NCI-H82 (cell line): ENCODE data around the gene STARD13.

ENCODE experiments used
- DNase-seq: peaks from one replicate; lab custom pipeline; 2025; lab: John Stamatoyannopoulos, UW

The STARD13 gene

DNA sequence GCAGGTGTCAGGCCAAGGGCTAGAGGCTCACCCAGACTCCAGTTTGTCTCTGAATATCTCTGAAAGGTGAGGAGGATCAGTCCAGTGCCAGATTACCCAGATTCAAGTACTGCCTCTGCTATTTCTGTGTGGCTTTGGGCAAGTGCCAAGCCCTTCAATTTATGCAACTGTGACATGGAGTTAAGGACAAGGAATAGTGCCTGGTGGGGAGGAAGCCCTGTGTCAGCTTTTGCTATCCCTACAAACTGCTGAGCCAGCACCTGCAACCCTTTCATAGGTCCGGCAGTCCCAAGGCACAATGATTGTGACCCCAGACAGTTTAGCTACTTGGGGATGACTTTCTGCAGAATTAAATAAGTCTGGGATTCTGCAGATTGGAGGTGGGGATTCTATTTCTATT lies 146.4 kb downstream of the STARD13 start:
- DNase-seq, result no peak

DNA sequence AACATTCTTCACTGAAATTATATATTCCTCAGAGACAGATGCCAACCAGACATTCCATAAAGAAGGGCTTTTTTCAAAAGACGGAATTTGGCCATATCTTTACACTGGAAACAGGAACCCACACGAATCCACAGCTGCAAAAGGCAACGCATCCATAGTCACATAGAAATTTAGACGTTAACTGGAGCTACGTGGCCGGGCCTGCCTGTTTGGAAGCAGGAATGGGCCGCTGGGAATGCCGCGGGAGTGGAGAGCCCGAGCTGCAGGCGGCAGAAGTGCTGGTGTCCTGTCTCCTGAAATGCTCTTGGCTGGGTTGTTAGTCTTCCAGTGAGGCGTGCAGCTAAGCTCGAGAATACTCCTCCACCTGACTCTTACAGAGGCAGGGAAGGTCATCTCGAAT lies 147.1 kb downstream of the STARD13 start:
- no peak for DNase-seq

GRCh38 chr13:33137721-33138120 lies 147.8 kb downstream of the STARD13 start:
- DNase-seq, result no peak

GRCh38 chr13:33135097-33135496 lies 150.5 kb downstream of the STARD13 start:
- DNase-seq, result no peak

GRCh38 chr13:33134213-33134612 lies 151.3 kb downstream of the STARD13 start:
- no peak for DNase-seq

DNA sequence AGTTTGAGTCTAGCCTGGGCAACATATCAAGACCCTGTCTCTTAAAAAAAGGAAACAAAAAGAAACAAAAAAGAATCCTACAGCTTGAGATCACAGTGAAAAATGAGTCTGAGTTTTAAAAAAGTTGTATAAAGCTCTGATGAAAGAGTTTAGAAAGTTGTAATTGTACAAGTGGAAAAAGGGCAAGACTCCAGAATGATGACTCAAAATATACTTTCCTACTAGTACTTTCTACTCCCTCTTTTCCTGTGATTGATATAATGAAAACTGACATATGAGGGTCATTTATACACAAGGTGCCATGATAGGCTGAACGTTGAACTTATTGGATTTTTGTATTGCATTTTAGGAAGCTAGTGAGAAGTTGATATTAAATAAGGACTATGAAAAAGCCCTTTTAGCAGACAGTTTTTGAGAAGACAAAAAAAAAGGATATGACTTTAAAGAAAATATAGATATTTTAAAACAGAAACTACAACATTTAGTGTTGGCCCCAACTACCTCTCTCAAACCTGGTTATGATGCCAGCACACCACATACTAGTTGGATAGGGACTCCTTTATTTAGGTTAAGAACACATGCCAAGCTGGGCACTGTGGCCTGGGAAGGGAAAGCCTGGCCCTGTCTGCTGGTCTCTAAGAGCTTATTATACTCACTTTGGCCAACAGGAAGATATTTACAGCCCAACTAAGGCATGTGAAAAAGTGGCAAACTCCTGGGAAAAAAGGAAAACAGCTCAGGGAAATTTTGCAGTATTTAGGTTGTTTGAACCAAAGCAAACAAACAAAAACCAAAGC lies 152.7 kb downstream of the STARD13 start:
- DNase-seq, result no peak

- DNase-seq, result no peak
Measured at GRCh38 chr13:33129886-33130285, 155.7 kb downstream of the STARD13 start.

DNA sequence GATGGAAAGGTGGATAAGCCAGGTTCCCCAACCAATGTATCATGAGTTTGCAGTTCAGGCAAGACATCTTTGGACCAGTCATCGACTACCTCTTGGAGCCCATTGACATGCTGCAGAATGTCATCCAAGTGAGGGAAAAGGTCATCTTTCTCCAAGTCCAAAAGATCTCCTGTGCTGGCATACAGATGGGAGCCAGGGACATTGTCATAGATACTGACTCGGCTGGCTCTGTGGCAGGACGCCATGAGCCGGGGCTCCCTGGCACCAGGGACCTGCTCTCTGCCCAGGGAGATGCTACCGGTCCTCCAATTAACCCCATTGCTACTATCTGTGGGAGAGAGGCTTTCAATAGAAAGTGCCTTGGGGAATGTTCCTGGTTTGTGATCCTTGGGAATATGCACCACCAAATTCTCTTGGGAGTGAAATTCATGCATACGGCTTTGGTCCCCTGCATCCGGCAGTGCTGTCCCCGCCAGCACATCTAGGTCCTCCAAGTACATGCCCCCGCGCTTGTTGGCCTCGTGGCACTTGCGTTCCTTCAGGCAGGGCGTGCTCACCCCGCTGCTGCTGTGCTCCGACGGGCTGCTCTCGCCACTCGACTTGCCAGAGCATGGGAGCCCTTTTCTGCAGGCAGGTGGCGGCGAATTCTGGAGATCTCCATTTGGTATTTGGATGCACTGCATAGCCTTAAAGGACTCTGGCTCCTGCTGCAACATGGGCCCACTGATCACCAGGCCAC lies 156.3 kb downstream of the STARD13 start:
- no peak for DNase-seq

GRCh38 chr13:33128134-33128533 lies 157.4 kb downstream of the STARD13 start:
- DNase-seq, result no peak

DNA sequence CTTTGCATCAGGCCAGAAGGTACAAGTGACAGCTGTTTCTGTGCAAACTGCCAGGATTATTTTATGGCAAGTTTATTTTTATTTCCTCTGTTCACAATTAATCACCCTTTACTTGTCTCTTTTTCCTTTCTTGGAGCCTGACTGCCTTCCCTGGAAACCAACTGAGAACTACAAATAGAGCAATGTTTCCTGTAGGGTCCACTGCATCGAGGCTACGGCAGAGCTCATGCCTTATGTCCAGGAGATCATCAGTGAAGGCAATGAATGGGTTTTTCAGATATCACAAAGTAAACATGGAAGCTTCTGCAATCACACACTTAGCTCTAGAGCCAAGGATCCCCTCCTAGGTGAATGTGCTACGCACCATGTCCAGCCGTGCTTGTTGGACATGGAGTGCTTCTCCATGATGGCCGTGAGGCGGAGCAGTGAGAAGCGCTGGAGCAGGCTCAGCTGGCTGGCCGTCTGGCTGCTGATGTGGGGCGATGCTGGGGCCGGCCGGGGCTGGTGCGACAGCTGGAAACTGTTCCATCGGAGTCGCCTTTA lies 158.5 kb downstream of the STARD13 start:
- no peak for DNase-seq

DNA sequence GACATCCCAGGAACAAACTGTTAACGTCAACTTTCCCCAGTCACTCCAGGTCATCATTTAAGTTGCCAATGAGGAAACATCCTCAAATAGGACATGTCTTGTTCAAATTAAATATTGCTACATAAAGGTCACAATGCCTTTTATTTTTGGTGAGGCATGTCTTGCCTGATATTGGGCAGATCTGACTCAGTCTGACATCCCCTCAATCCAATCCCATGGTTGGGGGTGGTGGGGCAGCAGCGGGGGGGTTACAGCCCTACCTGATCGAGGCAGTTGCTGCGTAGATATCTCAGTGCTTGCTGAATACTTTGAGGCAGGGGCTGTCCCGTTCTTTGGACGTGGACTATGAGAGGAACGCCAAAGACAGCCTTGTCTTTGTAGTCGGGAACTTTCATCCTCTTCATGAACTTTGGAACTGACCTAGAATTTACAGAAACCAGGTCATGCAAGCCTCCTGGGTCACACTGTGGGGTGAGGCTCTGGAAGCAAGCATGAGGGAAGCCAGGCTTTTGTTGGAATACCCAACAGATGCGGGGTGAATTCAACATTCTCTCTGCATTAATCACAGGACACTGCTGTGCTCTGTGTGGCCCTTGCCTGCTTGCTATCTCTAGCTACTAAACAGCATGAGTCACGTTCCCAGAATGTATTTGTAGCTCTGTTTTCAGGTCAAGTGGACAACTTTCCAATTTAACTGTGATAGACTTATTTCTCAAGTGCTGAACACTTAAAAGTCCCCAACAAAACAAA lies 159.6 kb downstream of the STARD13 start:
- DNase-seq, result no peak

DNA sequence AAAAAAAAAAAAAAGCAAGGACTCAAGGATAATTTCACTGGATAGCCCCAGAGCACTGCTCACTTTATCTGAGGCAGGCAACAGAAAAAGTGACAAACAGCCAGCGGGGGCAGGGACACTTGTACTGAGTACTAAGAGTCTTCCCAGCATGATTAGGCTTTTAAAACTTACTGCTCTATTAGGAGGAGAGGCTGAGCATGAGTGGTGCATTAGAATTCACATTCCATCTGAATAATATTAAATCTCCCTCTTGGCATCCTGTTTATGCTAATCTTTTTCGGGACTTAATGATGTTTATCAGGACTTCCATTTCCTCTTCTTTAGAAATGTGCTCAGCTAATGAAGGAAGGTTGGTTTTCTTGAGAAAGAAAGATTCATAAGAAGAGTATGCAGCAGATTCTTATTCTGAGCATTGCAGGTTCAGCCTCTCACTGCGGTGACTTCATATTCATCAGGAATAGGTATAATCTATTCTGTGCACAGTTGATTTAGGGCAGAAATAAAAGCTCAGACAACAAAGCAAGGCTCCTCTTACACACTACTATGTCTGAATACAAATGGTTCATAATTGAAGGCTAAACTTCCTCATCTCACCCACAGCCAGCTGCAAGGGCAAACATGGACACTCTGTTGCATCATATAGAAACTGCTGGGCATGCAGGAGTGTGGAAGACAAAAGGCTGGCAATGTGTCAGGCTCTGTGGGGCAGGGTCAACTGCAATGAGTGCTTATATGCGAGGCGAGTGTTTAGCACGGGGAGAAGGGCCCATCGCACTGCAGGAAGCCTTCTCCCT lies 162.3 kb downstream of the STARD13 start:
- no peak for DNase-seq

DNA sequence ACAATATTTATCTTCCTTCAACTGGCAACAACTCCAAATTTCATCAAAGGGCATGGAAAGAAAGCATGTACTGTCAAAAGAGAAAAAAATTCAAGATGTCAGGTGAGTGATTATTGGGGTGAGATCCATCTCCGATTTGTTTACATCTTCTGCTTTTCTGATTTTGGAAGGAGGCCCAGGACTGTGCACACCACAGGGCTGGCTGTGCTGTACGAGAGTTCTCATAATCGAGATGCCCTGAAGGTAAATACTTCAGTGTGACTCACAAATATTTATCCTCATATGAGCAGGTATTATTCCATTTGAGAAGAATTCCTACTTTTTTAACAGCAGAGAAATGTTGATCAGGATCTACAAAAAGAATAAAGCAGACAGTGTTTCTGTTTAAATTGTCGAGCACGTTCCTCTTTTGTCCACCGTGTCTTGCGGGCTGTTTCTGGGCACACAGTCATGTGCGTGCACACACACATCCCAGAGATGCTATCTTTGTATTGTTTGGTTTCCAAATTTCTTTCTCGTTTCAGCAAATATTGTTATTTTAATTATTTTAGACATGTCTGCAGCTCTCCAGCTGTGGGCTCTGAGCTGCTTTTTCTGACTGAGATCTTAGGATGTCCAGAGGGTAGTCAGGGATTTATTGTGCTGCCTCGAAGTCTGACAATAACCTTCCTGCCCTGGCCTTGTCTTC lies 165.6 kb downstream of the STARD13 start:
- DNase-seq, result no peak

DNA sequence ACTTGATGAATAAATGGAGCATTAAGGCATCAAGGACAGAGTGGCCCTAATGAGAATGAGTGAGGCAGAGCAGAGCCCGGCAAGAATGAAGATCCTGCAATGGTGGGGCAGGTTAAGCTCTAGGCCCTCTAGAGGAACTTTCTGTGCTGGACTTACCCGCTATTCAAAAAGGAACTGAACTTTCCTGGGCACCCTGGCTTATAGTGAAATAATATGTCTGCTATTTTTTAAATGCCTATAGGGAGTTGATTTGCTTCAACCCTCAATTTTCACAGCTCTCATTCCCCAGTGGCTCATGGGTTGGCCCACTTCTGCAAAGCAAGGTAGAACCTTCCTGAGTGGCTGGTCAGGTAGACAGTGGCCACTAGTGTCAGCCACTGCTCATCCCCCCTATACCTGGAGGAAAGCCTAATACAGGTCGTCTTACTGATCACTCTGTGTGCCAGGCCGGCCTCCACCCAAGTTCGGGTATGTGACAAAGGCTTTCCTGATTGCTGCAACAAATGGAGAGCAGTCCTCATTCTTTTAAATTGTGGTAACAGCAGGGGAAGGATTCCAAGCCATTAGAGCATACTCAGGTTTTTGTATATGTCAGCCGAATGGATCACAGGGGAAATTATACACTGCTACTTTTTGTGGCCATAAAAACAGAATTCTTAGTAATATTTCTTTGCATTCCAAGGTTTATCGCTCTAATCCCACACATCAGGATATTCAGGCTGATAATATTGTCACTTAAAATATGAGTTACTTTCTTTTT lies 166.4 kb downstream of the STARD13 start:
- no peak for DNase-seq

- no peak for DNase-seq
Measured at GRCh38 chr13:33116321-33117010, 169.1 kb downstream of the STARD13 start.

DNA sequence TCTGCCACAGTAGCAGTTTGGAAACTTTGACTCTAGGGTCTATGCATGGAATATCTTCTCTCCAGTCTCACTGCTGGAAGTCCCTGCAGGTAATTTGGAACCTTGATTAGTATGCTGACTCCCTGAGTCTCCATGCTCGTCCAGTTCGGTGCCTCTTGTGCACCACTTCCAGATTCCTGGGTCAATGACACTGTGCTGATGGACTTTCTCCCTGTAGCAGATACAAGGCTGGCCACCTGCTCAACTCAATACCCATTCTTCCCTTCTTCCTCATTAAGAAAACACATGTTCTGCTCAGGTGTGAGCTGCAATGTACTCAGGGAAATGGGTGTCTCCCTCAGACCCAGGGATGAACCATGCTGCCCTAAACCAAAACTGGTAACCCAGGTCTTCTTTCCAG lies 170.3 kb downstream of the STARD13 start:
- DNase-seq, result no peak

- no peak for DNase-seq
Measured at GRCh38 chr13:33114146-33114545, 171.4 kb downstream of the STARD13 start.

DNA sequence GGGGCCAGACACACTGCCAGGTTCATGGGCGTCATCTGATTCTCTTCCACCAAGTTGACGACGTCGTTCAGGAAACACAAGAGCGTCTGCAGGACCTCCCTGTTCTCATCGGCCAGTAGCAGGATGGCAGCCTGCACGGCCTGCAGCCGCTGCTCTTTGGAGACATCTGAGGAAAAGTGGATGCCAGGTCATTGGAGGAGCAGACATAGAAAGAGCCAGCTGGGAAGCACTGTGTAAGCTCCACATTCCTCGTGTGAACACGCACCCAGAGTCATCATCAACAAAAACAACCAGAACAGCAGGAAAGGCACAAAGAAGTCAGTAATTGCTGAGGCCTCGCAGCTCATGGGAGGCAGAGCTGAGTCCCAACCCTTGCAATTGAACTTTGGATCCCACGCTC lies 172.8 kb downstream of the STARD13 start:
- DNase-seq, result no peak

DNA sequence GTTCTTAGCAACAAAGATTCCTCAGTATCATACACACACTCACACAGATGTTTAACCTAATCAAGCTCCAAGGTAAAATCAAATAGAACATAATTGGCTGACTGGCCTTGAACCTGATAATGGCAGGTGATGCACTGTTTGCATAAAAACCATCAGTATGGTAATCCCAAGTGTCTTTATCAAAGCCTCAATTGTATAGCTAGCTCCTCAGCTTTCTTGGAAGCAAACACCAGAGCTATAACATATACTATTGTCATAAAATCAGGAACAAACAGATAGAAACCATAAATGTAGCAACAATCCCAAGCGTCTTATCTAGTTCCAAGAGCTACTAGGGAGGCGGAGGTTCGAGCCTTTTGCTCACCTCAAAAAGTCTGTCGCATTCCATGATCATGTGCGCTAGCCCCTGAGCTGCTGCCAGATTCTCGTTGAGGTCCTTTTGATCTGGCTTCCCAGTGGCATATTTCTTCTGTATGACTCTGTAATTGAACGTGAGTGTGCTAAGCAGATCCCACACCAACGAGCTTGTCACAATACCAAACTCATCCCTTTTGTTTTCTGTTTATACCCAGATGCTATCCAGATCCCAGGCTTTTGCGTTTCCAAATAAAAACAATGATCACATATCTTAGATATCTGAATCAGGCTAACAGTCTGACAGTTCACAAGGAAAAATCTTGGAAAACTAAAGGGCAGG lies 174.0 kb downstream of the STARD13 start:
- no peak for DNase-seq
